ENCODE data around the gene DPP6. TPM values are rescaled to one million over a fixed set of nuclear protein-coding genes. Genes with fewer than 3 reads are reported as not detected.

The DPP6 gene
- total RNA-seq, 4 donors from 2014 or later = 0.94 to 1.9 TPM; not detected in 2

DNA sequence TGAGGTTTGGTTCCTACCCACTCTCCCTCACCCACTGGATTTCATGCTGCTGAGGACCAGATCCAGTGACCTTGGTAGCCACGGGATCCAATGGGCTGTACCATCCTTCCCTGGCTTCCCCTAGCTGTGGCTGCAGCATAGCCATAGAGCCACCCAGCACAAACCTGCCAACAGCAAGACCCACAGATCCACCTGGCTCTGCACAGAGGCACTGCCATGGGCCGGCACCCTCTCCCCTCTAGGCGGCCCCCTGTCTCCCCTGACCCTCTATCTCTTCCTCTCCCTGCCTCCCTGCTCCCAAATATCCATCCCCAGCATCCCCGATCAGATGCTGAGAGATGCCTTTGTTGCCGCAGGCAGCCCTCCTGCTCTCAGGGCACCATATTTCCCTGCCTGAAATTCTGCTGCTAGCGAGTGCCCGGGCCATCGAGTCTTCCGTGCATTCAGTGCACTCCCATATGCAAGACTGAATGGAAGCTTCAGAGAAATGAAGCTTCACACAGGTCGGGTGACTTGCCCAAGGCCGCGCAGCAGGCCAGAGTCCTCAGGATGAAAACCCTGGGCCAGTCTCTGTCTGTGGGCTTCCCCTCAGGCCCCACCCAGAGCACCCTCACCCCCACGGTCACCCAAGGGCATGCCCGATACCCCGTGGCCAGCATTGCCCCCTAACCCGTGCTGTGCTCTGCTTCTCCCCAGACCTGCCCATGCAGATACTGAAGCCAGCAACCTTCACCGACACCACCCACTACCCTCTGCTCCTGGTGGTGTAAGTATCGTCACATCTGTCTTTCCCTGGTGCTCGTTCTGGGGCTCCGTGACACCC, 819.9 kb downstream of the DPP6 start:
- Histone ChIP-seq H3K36me3 (no peaks in the 10 kb centered on the region), H3K27ac (no peak overlapping the region), H3K27me3 (peaks cover 0 to 7% (median 0%) of the 10 kb centered on the region in 3 donors), H3K4me3 (no peak overlapping the region), H3K4me1 (no peaks in the 10 kb centered on the region), H3K9me3 (no peaks in the 10 kb centered on the region)
- intact Hi-C loops (cut with DNase I; ENCODE audit: low total_unique reads) (no loop called here), in situ Hi-C loops (cut with MboI; ENCODE audit: low sequenced_read_pairs in 4 of 4) (no loop called here)
- no peak for ATAC-seq
- TF ChIP-seq, protein P1, sequence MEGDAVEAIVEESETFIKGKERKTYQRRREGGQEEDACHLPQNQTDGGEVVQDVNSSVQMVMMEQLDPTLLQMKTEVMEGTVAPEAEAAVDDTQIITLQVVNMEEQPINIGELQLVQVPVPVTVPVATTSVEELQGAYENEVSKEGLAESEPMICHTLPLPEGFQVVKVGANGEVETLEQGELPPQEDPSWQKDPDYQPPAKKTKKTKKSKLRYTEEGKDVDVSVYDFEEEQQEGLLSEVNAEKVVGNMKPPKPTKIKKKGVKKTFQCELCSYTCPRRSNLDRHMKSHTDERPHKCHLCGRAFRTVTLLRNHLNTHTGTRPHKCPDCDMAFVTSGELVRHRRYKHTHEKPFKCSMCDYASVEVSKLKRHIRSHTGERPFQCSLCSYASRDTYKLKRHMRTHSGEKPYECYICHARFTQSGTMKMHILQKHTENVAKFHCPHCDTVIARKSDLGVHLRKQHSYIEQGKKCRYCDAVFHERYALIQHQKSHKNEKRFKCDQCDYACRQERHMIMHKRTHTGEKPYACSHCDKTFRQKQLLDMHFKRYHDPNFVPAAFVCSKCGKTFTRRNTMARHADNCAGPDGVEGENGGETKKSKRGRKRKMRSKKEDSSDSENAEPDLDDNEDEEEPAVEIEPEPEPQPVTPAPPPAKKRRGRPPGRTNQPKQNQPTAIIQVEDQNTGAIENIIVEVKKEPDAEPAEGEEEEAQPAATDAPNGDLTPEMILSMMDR (IDR thresholded peaks at IDR 0.05 in 4 of 5, conservative IDR thresholded peaks at IDR 0.05 in 1 of 5) = no peak
- TF ChIP-seq POLR2A (IDR thresholded peaks at IDR 0.05) = no peak
- no peak for DNase-seq

DNA sequence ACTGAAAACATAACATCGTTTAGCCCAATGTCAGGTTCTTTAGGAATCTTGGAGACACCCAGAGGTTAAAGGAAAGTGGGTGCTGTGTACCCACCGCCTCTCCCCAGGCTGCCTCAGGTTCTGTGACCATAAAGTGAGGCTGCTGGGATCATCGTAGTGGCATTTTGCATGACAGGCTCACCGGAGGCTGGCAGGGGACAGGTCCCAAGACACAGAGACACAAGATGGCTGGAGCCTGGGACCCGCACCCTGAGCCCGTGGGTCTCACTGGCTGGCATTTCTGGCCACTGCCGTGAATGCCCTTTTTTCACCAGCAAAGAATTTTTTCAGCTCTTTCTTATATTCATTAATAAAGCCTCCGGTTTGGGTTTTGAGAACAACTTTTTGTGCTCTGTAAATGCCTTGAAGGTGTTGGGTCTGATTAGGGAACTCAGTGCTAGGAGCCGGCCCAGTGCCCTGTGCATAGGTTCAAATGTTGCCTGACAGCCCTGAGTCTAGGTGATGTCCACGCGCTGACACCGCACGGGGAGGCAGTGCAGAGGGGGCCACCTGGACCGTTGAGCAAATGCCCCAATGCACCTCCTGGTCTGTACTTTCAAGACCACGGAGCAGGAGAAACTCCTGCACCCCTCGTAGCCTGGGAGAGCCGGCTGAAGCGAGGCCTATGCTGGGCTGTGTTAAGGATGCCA, 820.8 kb downstream of the DPP6 start:
- Histone ChIP-seq H3K27me3 (peaks cover 0 to 4% (median 2%) of the 10 kb centered on the region in 3 donors), H3K9me3 (no peaks in the 10 kb centered on the region), H3K4me3 (no peak overlapping the region), H3K27ac (no peak overlapping the region), H3K4me1 (no peaks in the 10 kb centered on the region), H3K36me3 (no peaks in the 10 kb centered on the region)
- ATAC-seq (no peak), DNase-seq (no peak)
- intact Hi-C loops (cut with DNase I; ENCODE audit: low total_unique reads) (no loop called here), in situ Hi-C loops (cut with MboI; ENCODE audit: low sequenced_read_pairs in 4 of 4) (no loop called here)
- TF ChIP-seq POLR2A (IDR thresholded peaks at IDR 0.05) = no peak
- TF ChIP-seq, protein P1 (IDR thresholded peaks at IDR 0.05 in 4 of 5, conservative IDR thresholded peaks at IDR 0.05 in 1 of 5) = no peak

DNA sequence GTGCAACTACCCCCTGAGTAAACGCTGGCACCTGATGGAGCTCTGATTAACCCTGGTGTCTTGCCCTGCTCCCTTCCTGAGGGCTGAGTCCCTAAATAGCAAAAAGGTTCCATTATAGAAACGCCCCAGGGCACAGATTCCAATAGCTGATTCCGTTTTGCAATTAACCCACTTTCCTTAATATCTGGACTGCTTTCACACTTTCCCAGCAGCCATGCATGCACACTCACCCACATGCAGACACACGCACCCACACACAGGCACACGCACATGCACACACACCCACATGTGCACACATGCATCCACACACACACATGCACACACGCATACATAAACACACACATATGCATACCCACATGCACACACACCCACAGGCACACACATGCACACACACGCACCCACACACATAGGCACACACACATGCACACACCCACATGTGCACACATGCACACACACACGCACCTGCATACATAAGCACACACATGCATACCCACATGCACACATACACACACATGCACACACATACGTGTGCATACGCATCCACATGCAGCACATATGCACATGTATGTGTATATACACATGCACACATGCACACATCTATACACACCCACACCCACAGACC, 821.4 kb downstream of the DPP6 start:
- in situ Hi-C loops (cut with MboI; ENCODE audit: low sequenced_read_pairs in 4 of 4) (no loop called here), intact Hi-C loops (cut with DNase I; ENCODE audit: low total_unique reads) (no loop called here)
- no peaks in the 10 kb centered on the region for H3K4me1 ChIP-seq
- H3K36me3 ChIP-seq = no peaks in the 10 kb centered on the region
- TF ChIP-seq, protein P1 (IDR thresholded peaks at IDR 0.05 in 4 of 5, conservative IDR thresholded peaks at IDR 0.05 in 1 of 5) = no peak
- no peak for TF ChIP-seq POLR2A (IDR thresholded peaks at IDR 0.05)
- no peak overlapping the region for H3K4me3 ChIP-seq
- no peak overlapping the region for H3K27ac ChIP-seq
- H3K9me3 ChIP-seq = no peaks in the 10 kb centered on the region
- peaks cover 0 to 6% (median 2%) of the 10 kb centered on the region in 3 donors for H3K27me3 ChIP-seq
- ATAC-seq (no peak), DNase-seq (no peak)

DNA sequence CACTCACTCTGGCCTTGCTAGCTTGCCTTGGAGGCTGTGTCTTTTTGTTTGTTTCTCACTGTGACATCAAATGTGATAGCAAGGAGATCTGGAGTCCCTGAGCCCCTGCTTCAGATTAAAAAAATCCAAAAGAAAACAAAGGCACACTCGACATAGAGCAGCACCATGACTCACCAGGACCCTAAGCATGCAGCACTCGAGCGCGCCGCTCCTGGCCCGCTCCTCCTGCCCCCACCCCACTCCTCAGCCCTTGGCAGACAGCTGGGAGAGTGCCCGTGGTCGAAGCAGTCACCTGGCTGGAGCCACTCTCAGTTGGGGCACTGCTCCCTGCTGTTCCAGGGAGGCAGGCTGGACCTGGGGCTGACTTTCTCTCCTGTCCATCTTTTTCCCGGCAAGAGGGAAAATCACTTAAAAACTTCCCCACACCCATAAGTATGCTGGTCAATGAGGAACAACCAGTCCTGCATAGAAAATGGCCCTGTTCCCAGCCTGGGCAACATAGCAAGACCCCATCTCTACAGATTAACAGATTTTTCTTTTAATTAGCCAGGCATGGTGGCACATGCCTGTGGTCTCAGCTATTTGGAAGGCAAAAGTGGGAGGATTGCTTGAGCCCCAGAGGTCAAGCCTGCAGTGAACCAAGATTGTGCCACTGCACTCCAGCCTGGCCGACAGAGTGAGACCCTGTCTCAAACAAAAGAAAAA, 822.4 kb downstream of the DPP6 start:
- intact Hi-C loops (cut with DNase I; ENCODE audit: low total_unique reads) = no loop called here
- Histone ChIP-seq H3K27ac (no peak overlapping the region), H3K4me3 (no peak overlapping the region), H3K27me3 (peaks cover 0 to 6% (median 2%) of the 10 kb centered on the region in 3 donors), H3K9me3 (no peaks in the 10 kb centered on the region), H3K4me1 (no peaks in the 10 kb centered on the region), H3K36me3 (no peaks in the 10 kb centered on the region)
- in situ Hi-C loops (cut with MboI; ENCODE audit: low sequenced_read_pairs in 4 of 4) = no loop called here
- ATAC-seq (no peak), DNase-seq (no peak)
- TF ChIP-seq, protein P1 (IDR thresholded peaks at IDR 0.05 in 4 of 5, conservative IDR thresholded peaks at IDR 0.05 in 1 of 5) = no peak
- TF ChIP-seq POLR2A (IDR thresholded peaks at IDR 0.05) = no peak
